B cell (primary cell): ENCODE results near the gene PPFIA1. TPM values are rescaled to one million over a fixed set of nuclear protein-coding genes. Genes with fewer than 3 reads are reported as not detected.

ENCODE experiments used
- ATAC-seq: fragments of 200-7000 bp; cut with Tn5 transposase; one replicate; pipeline ENCODE4 v1.10.0; 2021; ENCODE audit warnings: low read depth, mild to moderate bottlenecking, moderate number of reproducible peaks, moderate library complexity
- CTCF ChIA-PET: fragments of 350-600 bp; sonication (Branson Sonifier 250); formaldehyde crosslinking; loops from one replicate; lab custom pipeline; 2021; ENCODE audit warnings: antibody characterized with exemption, inconsistent platforms; lab: Charles Lee
- POLR2A ChIA-PET: fragments of 350-600 bp; sonication (Branson Sonifier 250); formaldehyde crosslinking; loops from one replicate; lab custom pipeline; 2021; ENCODE audit warnings: antibody characterized with exemption; lab: Charles Lee
- DNase-seq: peaks from one replicate; pipeline ENCODE4 v3.0.0; 2013
- H2AFZ ChIP-seq: 2 replicates; pipeline ENCODE4 v1.6.1; 2012; ENCODE audit warnings: mild to moderate bottlenecking, low read depth, low read length; ENCODE audit not compliant: insufficient read depth, poor library complexity, severe bottlenecking
- H3K27ac ChIP-seq, 2 donors: 1 replicate in 1 of 2; 2 replicates in 1 of 2; pipeline ENCODE4 v1.5.1; 2012 to 2013; ENCODE audit warnings: low read length in 2 of 2, mild to moderate bottlenecking in 2 of 2, moderate library complexity in 1 of 2
- H3K27me3 ChIP-seq, 4 experiments: fragments of 200-600 bp in 1 of 4; sonication (generic) in 1 of 4; replicated peaks in 1 of 4; 1 replicate in 2 of 4; 2 replicates in 2 of 4; pipeline versions ENCODE4 v1.6.1 to v1.7.0; 2013 to 2016; ENCODE audit warnings: low read length in 3 of 4, mild to moderate bottlenecking in 2 of 4, mixed read lengths in 1 of 4, moderate library complexity in 1 of 4; ENCODE audit not compliant: insufficient read depth in 4 of 4, control insufficient read depth in 3 of 4; ENCODE audit errors: control extremely low read depth in 1 of 4
- H3K36me3 ChIP-seq, 2 experiments: replicated peaks in 1 of 2; 1 replicate in 1 of 2; 2 replicates in 1 of 2; pipeline versions ENCODE4 v1.6.1 to v1.7.1; 2013; ENCODE audit warnings: low read length in 1 of 2; ENCODE audit not compliant: insufficient read depth in 2 of 2, control insufficient read depth in 1 of 2; ENCODE audit errors: control extremely low read depth in 1 of 2, extremely low read depth in 1 of 2
- H3K4me1 ChIP-seq, 2 donors: fragments of 200-600 bp in 1 of 2; sonication (generic) in 1 of 2; 1 replicate in 1 of 2; 2 replicates in 1 of 2; pipeline versions ENCODE4 v1.5.1 to v1.6.1; 2013 to 2017; ENCODE audit warnings: low read length in 2 of 2; ENCODE audit not compliant: control insufficient read depth in 2 of 2, insufficient read depth in 2 of 2
- H3K4me2 ChIP-seq: replicated peaks from 2 replicates; pipeline ENCODE3; 2012; ENCODE audit warnings: mild to moderate bottlenecking, low read depth, low read length; ENCODE audit not compliant: poor library complexity, severe bottlenecking
- H3K4me3 ChIP-seq, 5 experiments: fragments of 200-600 bp in 1 of 5; sonication (generic) in 1 of 5; 1 replicate in 3 of 5; 2 replicates in 2 of 5; pipeline versions ENCODE4 v1.5.1 to v1.7.0; 2011 to 2016; ENCODE audit warnings: low read length in 4 of 5, mild to moderate bottlenecking in 4 of 5, low read depth in 2 of 5, control low read depth in 1 of 5, moderate library complexity in 1 of 5; ENCODE audit not compliant: insufficient read depth in 1 of 5; ENCODE audit errors: control extremely low read depth in 1 of 5, extremely low read depth in 1 of 5
- H3K79me2 ChIP-seq: fragments of 200-600 bp; sonication (generic); one replicate; pipeline ENCODE4 v1.6.0; 2016; ENCODE audit warnings: low read length; ENCODE audit not compliant: control insufficient read depth, insufficient read depth
- H3K9ac ChIP-seq: fragments of 200-600 bp; sonication (generic); 2 replicates; pipeline ENCODE4 v1.6.1; 2017; ENCODE audit warnings: mild to moderate bottlenecking, low read length, moderate library complexity
- H3K9me3 ChIP-seq, 3 donors: one replicate each; pipeline versions ENCODE4 v1.6.1 to v1.7.1; 2013; ENCODE audit warnings: low read length in 2 of 3; ENCODE audit not compliant: control insufficient read depth in 2 of 3, insufficient read depth in 1 of 3; ENCODE audit errors: control extremely low read depth in 1 of 3
- H4K20me1 ChIP-seq: 2 replicates; pipeline ENCODE4 v1.6.0; 2012; ENCODE audit warnings: mild to moderate bottlenecking, low read length; ENCODE audit not compliant: insufficient read depth, control insufficient read depth, poor library complexity, severe bottlenecking
- H3K27ac Mint-ChIP-seq: one replicate; pipeline ENCODE4 v1.8.0; 2021; ENCODE audit warnings: mixed read lengths
- H3K27me3 Mint-ChIP-seq: one replicate; pipeline ENCODE4 v1.8.0; 2021; ENCODE audit warnings: mixed read lengths
- H3K4me1 Mint-ChIP-seq: one replicate; pipeline ENCODE4 v1.8.0; 2021; ENCODE audit warnings: mixed read lengths
- H3K4me3 Mint-ChIP-seq: one replicate; pipeline ENCODE4 v1.8.0; 2021; ENCODE audit warnings: mixed read lengths
- H3K9me3 Mint-ChIP-seq: one replicate; pipeline ENCODE4 v1.8.0; 2022; ENCODE audit warnings: mixed read lengths; ENCODE audit not compliant: insufficient read depth
- CTCF ChIP-seq: fragments of 200-600 bp; IDR thresholded peaks from one replicate; pipeline ENCODE4 v1.8.0; 2022; ENCODE audit warnings: antibody characterized with exemption, mild to moderate bottlenecking
- EZH2 ChIP-seq: IDR thresholded peaks from 2 replicates; pipeline ENCODE4 v1.6.1; 2012; ENCODE audit warnings: borderline replicate concordance, low read depth, mild to moderate bottlenecking, moderate library complexity, low read length; ENCODE audit not compliant: insufficient read depth, poor library complexity, severe bottlenecking
- WGBS: methylation state at CpG from one replicate; pipeline ENCODE4 v1.1.5; 2013; ENCODE audit warnings: missing lambda C conversion rate; ENCODE audit not compliant: insufficient coverage; 5-methylcytosine and 5-hydroxymethylcytosine counted together
- intact Hi-C: fragments of 100-400 bp; cut with micrococcal nuclease; formaldehyde crosslinking; loops from one replicate; pipeline ENCODE4 v1.10.0; 2022
- polyA plus RNA-seq: library from polyadenylated mRNA; depleted of rRNA; stranded (reverse); fragments of >200 nt; gene quantifications from 2 replicates; pipeline ENCODE4 v1.2.3, GENCODE V29; 2012
- total RNA-seq, 2 donors: library from RNA; stranded (reverse); fragments of 120-200 nt in 1 of 2; gene quantifications; 1 replicate in 1 of 2; 2 replicates in 1 of 2; pipeline versions ENCODE4 v1.2.3 to v1.2.4, GENCODE V29; 2013 to 2022

PPFIA1 gene
- total and polyA plus RNA-seq, 2 donors (not counting 1 experiment from before 2014, with no cell fraction given): 21.8 to 70.4 TPM

DNA sequence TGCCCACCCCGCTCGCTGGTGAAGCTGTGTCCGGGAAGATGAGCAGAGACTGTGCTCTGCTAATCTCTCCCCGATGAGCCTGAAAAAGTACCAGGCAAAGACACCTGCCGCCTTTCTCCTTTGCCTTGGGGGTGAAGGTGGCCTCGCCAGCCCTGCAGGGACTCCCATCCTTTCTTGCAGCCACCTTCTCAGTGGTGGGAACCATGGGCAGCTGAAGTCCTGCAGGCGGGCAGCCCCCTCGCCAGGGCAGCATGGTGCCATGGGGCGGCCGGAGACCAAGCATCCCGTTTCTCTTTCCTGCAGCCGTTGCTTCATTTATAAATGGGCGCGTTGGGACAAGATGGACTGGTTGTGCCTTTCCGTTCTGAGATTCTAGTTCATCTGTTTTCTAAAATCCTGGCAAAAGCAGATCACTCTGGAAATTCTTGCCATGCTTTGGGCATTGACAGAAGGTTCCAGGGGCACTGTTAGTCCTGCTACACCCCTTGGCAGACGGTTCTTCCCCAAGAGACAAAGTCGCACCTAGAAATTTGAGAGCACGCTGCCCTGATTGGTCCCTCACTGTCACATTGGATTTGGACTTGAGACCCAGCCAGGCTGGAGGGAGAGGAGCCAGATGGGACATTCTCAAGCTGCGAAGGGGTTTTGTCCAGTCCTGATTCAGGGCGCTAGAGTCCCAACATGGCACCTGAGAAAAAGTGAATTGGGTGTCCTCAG lies 135.3 kb downstream of the PPFIA1 start:
- Histone ChIP-seq H3K4me3 (no peak overlapping the region), H4K20me1 (no peaks in the 10 kb centered on the region), H3K9ac (no peak overlapping the region), H3K27me3 (peaks cover 0 to 14% (median 5%) of the 10 kb centered on the region in 4 experiments), H3K79me2 (no peaks in the 10 kb centered on the region), H2AFZ (no peak overlapping the region), H3K27ac (no peak overlapping the region), H3K36me3 (no peaks in the 10 kb centered on the region), H3K4me2 (no peak overlapping the region), H3K4me1 (no peaks in the 10 kb centered on the region), H3K9me3 (peaks cover 0 to 6% (median 0%) of the 10 kb centered on the region in 3 donors)
- TF ChIP-seq EZH2 (no peak), CTCF (no peak)
- Mint-ChIP-seq H3K9me3 (no peaks in the 10 kb centered on the region), H3K4me3 (no peak overlapping the region), H3K27me3 (peaks cover 20% of the 10 kb centered on the region), H3K27ac (no peak overlapping the region), H3K4me1 (peaks cover under 1% of the 10 kb centered on the region)
- WGBS: 98% methylated on average over 20 of the region's 20 CpGs
- ChIA-PET POLR2A (no interaction called here), CTCF (no interaction called here)
- intact Hi-C loops: no loop called here
- DNase-seq: no peak
- no peak for ATAC-seq

- intact Hi-C loops: no loop called here
- Histone ChIP-seq H3K4me3 (no peak overlapping the region), H3K27ac (no peak overlapping the region), H3K27me3 (peaks cover 0 to 19% (median 5%) of the 10 kb centered on the region in 4 experiments), H3K9ac (no peak overlapping the region), H3K4me1 (no peaks in the 10 kb centered on the region), H3K79me2 (no peaks in the 10 kb centered on the region), H4K20me1 (no peaks in the 10 kb centered on the region), H2AFZ (no peak overlapping the region), H3K36me3 (no peaks in the 10 kb centered on the region), H3K4me2 (no peak overlapping the region), H3K9me3 (peaks cover 0 to 8% (median 0%) of the 10 kb centered on the region in 3 donors)
- 92% methylated on average over 11 of the region's 13 CpGs for WGBS
- ChIA-PET CTCF (no interaction called here), POLR2A (no interaction called here)
- H3K27ac Mint-ChIP-seq: no peak overlapping the region
- no peak for DNase-seq
- H3K4me3 Mint-ChIP-seq: no peak overlapping the region
- no peaks in the 10 kb centered on the region for H3K9me3 Mint-ChIP-seq
- H3K4me1 Mint-ChIP-seq: no peaks in the 10 kb centered on the region
- no peak for ATAC-seq
- H3K27me3 Mint-ChIP-seq: peaks cover 27% of the 10 kb centered on the region
- TF ChIP-seq CTCF: no peak
- TF ChIP-seq EZH2: no peak
Measured at GRCh38 chr11:70407121-70407520, 136.6 kb downstream of the PPFIA1 start.
